ENCODE measurements around the gene EP400.

Gene EP400

DNA sequence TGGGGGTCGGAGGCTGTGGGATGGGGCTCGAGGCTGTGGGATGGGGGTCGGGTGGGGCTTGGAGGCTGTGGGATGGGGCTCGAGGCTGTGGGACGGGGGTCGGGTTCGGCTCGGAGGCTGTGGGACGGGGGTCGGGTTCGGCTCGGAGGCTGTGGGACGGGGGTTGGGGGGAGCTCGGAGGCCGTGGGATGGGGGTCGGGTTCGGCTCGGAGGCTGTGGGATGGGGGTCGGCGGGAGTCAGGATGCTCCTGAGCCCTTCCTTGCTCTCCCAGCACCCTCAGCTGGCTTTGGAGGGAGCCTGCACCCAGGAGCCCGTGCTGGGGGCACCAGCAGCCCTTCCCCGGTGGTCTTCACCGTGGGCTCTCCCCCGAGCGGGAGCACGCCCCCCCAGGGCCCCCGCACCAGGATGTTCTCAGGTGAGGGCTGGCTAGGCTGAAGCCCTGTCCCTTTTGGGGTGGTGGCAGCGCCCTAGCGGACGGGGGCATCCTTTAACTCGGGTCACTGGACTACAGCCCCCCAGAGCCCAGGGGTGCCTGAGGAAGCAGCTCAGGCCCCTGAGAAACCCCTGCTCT lies 32.5 kb upstream of the EP400 start:
- H3K4me2 ChIP-seq (ENCODE audit: low read length): no peak overlapping the region
- H3K36me3 ChIP-seq (ENCODE audit: insufficient read depth, low read length): no peaks in the 10 kb centered on the region
- no peaks in the 10 kb centered on the region for H3K4me1 ChIP-seq (ENCODE audit: insufficient read depth, low read length, severe bottlenecking)
- H3K27me3 ChIP-seq (ENCODE audit: insufficient read depth, low read length): no peaks in the 10 kb centered on the region
- no peak overlapping the region for H3K27ac ChIP-seq (ENCODE audit: low read depth, low read length, poor library complexity, severe bottlenecking)
- H3F3A ChIP-seq (ENCODE audit: insufficient read depth, low read length): no peaks in the 10 kb centered on the region
- no peaks in the 10 kb centered on the region for H3K9me2 ChIP-seq (ENCODE audit: low read depth, low read length)
- H4K20me1 ChIP-seq (ENCODE audit: insufficient read depth, low read length): no peaks in the 10 kb centered on the region
- no peak overlapping the region for H3K9ac ChIP-seq (ENCODE audit: low read length)
- H3K4me3 ChIP-seq (ENCODE audit: low read depth, low read length, poor library complexity, severe bottlenecking): no peak overlapping the region
- H3K9me3 ChIP-seq (ENCODE audit: low read length): no peaks in the 10 kb centered on the region
- no peak overlapping the region for H2AFZ ChIP-seq (ENCODE audit: low read length)
- no peaks in the 10 kb centered on the region for H3K79me2 ChIP-seq (ENCODE audit: insufficient read depth, low read length)
- no peak for TF ChIP-seq EZH2 (IDR thresholded peaks at IDR 0.05; ENCODE audit: borderline replicate concordance, low read length)
- TF ChIP-seq, protein P1, sequence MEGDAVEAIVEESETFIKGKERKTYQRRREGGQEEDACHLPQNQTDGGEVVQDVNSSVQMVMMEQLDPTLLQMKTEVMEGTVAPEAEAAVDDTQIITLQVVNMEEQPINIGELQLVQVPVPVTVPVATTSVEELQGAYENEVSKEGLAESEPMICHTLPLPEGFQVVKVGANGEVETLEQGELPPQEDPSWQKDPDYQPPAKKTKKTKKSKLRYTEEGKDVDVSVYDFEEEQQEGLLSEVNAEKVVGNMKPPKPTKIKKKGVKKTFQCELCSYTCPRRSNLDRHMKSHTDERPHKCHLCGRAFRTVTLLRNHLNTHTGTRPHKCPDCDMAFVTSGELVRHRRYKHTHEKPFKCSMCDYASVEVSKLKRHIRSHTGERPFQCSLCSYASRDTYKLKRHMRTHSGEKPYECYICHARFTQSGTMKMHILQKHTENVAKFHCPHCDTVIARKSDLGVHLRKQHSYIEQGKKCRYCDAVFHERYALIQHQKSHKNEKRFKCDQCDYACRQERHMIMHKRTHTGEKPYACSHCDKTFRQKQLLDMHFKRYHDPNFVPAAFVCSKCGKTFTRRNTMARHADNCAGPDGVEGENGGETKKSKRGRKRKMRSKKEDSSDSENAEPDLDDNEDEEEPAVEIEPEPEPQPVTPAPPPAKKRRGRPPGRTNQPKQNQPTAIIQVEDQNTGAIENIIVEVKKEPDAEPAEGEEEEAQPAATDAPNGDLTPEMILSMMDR (IDR thresholded peaks at IDR 0.05; ENCODE audit: low read length): no peak

DNA sequence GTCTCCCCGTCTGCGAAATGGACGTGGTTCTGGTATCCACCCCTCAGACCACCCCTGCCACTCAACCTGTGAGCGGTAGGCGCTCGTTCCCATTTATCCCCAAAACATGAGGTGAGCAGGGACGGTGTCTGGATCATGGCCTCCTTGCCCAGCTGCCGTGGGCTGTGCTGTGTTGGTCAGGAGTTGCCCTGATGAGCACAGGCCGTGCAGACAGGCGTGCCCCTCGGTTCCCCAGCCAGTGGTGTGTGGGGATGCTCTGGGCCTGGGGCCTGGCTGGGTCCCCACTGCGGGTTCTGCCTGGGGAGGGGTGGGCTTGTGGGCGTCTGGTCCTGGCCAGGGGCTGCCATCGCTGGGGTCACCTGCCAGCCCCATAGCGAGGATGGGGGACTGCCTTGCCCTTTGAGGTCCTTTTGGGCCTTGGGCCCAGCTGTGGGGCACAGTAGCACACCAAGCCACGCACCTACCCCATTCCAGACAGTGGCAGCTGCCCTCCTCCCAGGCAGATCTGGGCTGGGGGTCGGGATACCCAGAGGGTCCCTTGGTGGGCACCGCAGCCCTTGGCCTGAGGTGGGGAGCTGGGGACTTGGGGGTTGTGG lies 31.9 kb upstream of the EP400 start:
- Histone ChIP-seq H3K4me1 (ENCODE audit: insufficient read depth, low read length, severe bottlenecking) (peaks cover under 1% of the 10 kb centered on the region), H3K36me3 (ENCODE audit: insufficient read depth, low read length) (no peaks in the 10 kb centered on the region), H3K27ac (ENCODE audit: low read depth, low read length, poor library complexity, severe bottlenecking) (no peak overlapping the region)

DNA sequence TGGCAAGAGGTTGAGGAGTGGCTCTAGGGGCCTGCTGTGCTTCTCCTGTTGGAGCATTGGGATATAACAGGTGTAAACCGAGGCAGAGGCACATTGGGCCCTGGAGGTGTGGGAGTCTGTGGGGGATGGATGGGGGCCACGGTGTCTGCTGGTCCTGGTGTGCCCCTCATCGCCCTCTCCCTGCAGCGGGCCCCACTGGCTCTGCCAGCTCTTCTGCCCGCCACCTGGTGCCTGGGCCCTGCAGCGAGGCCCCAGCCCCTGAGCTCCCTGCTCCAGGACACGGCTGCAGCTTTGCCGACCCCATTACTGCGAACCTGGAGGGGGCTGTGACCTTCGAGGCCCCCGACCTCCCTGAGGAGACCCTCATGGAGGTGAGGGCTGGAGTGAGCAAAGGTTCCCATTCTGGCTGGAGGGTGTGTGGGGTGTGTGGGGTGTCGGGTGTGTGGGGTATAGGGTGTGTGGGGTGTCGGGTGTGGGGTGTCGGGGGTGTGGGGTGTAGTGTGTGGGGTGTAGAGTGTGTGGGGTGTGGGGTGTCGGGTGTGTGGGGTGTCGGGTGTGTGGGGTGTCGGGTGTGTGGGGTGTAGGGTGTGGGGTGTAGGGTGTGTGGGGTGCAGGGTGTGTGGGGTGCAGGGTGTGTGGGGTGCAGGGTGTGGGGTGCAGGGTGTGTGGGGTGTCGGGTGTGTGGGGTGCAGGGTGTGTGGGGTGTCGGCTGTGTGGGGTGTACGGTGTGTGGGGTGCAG lies 31.3 kb upstream of the EP400 start:
- H3K79me2 ChIP-seq (ENCODE audit: insufficient read depth, low read length): no peaks in the 10 kb centered on the region
- H3K27ac ChIP-seq (ENCODE audit: low read depth, low read length, poor library complexity, severe bottlenecking): no peak overlapping the region
- no peak for TF ChIP-seq EZH2 (IDR thresholded peaks at IDR 0.05; ENCODE audit: borderline replicate concordance, low read length)
- TF ChIP-seq, protein P1 (IDR thresholded peaks at IDR 0.05; ENCODE audit: low read length): no peak
- H3K4me3 ChIP-seq (ENCODE audit: low read depth, low read length, poor library complexity, severe bottlenecking): no peak overlapping the region
- H3K9me2 ChIP-seq (ENCODE audit: low read depth, low read length): no peaks in the 10 kb centered on the region
- no peaks in the 10 kb centered on the region for H3K9me3 ChIP-seq (ENCODE audit: low read length)
- H4K20me1 ChIP-seq (ENCODE audit: insufficient read depth, low read length): no peaks in the 10 kb centered on the region
- H3K36me3 ChIP-seq (ENCODE audit: insufficient read depth, low read length): no peaks in the 10 kb centered on the region
- peaks cover 7% of the 10 kb centered on the region for H3K4me1 ChIP-seq (ENCODE audit: insufficient read depth, low read length, severe bottlenecking)
- H2AFZ ChIP-seq (ENCODE audit: low read length): no peak overlapping the region
- no peak overlapping the region for H3K9ac ChIP-seq (ENCODE audit: low read length)
- H3F3A ChIP-seq (ENCODE audit: insufficient read depth, low read length): no peaks in the 10 kb centered on the region
- no peak overlapping the region for H3K4me2 ChIP-seq (ENCODE audit: low read length)
- H3K27me3 ChIP-seq (ENCODE audit: insufficient read depth, low read length): 0 out of 2 replicates have a peak, but pooled peaks cover 5% of the 10 kb centered on the region

More for the DNA sequence above, 31.9 kb upstream of the EP400 start:
- no peaks in the 10 kb centered on the region for H3F3A ChIP-seq (ENCODE audit: insufficient read depth, low read length)
- H3K27me3 ChIP-seq (ENCODE audit: insufficient read depth, low read length): 0 out of 2 replicates have a peak, but pooled peaks cover 4% of the 10 kb centered on the region
- H2AFZ ChIP-seq (ENCODE audit: low read length): no peak overlapping the region
- H3K9me3 ChIP-seq (ENCODE audit: low read length): no peaks in the 10 kb centered on the region
- no peaks in the 10 kb centered on the region for H3K9me2 ChIP-seq (ENCODE audit: low read depth, low read length)
- H3K79me2 ChIP-seq (ENCODE audit: insufficient read depth, low read length): no peaks in the 10 kb centered on the region
- no peak overlapping the region for H3K9ac ChIP-seq (ENCODE audit: low read length)
- H3K4me3 ChIP-seq (ENCODE audit: low read depth, low read length, poor library complexity, severe bottlenecking): no peak overlapping the region
- no peaks in the 10 kb centered on the region for H4K20me1 ChIP-seq (ENCODE audit: insufficient read depth, low read length)
- TF ChIP-seq, protein P1 (IDR thresholded peaks at IDR 0.05; ENCODE audit: low read length): no peak
- TF ChIP-seq EZH2 (IDR thresholded peaks at IDR 0.05; ENCODE audit: borderline replicate concordance, low read length): no peak
- no peak overlapping the region for H3K4me2 ChIP-seq (ENCODE audit: low read length)
